CD4-positive, alpha-beta T cell treated with Interleukin-6 for 4 hours (primary cell): ENCODE results near the gene KIRREL1.

Experiments used
- DNase-seq: peaks from one replicate; pipeline ENCODE4 v3.0.0-alpha.2; 2020; ENCODE audit warnings: mixed read lengths

The KIRREL1 gene

DNA sequence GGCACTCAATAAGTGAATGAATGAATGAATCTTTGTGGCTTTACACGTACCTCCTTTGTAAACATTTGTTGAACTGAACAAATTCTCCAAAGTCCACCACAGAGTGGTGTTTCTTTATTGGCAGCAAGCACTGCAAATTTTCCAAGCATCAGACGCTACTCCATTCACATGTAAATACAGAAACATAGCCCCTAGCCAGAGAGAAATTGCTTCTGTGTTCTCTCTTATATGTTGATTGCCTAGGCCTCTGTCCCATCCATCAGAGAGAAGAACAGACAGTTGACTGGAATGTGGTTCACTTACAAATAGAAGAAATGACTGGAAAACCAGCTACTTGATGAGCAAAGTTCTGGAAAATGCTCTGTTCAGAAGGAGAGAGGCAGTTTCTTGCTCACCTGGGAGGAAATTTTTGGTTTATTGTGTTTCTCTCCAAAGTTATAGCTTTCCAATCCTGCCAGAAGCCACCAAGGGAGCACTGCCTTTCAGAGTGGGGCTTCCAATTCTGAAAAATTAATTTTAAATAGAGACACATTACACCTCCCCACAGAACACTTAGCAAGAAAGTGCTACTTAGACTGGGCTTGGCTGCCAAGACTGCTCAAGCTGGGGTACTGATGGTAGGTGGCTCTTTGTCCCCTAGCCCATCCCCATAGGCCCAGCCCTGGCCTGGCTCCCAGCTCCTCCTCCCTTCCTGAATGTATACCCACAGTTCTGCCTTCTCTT lies 18.1 kb upstream of the KIRREL1 start:
- no peak for DNase-seq

DNA sequence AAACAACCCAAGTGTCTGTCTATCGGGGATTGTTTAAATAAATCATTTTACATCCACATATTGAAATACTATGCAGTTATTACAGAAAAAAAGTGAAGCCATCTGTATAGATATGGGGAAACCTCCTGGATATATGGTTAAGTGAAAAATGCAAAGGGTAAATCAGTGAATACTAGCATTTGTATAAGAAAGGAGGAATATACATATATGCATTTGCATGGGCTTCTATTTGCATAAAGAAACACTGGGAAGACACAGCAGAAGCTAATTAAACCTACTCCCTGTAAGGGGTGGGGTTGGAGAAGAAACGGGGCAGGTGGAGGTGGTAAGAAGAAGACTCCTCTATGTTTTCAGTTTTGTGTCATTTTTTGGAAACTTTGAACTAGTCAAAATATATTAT lies 16.6 kb upstream of the KIRREL1 start:
- DNase-seq = no peak

DNA sequence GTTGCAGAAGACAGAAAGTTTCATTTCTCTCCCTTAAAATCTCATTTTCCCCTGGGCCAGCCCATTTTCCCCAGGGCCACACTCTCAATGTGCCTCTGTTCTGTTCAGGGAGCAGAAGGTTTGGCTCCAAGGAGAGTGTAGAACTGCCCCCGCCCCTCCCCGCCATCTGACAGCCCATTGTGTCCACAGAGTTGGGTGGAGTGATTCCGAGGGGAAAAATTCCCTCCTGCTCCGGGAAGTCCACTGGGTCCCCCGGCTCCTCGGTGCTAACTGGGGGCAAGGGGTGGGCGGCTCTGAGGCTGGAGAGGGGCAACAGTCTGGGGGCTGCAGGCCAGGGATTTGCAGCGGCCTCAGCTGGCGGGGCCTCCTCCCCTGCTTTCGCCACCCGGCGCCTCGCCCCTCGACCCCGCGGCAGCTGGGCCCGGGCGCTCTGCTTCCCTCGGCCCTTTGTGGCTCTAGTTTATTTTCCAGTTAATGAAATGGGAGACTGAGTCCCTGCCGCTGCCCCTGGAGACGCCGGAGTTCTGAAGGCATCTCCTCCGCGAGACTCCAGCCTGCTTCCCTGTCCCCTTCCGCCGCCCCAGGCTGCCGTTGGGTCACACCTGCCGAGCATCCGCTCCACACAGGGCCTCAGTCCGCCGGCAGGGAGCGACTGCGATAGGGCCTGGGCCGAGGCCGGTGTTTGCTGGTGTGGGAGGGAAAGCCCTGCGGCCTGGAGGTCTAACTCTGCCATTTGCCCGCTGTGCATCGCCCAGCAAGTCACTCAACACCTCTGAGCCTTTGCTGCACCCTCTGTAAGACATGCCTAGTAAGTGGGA lies 14.7 kb upstream of the KIRREL1 start:
- no peak for DNase-seq

DNA sequence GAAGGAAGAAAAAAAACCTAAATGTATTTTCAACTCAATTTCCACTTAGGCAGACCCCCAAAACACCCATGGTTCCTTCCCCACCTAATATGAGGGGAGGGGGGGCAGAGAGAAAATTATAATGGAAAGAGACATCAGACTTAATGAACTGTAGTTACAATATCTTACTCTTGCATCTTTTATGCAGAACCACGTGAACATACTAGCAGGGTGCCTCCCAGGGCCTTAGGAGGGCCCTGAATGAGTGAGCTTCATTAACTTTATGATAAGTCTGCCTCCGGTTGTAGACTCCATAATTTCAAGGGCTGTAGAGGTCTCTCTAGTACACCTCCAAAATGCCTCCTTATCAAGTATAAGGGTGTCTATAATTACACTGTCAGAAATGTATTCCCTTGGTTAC lies 11.3 kb upstream of the KIRREL1 start:
- no peak for DNase-seq

GRCh38 chr1:157983787-157984186 lies 9.7 kb upstream of the KIRREL1 start:
- DNase-seq = no peak

DNA sequence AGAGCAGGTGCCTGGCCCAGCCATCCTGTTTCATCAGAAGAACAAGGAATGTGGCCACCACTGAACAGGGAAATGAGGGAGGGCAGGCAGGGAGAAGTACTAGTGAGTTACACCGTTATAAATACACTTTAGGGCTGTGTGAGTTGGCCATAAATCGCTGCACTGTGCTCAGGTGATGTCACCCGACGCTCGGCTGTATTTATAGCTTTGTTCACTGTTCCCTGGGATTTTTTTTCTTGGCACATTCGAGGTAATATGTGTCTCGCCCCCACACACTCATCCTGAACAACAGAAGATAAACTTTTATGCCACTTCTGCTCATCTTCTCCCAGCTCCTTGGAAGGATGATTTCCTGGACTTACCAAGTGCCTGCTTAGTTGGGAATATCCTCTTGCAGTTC lies 9.0 kb upstream of the KIRREL1 start:
- no peak for DNase-seq

GRCh38 chr1:157985473-157985872 lies 8.0 kb upstream of the KIRREL1 start:
- DNase-seq = no peak

DNA sequence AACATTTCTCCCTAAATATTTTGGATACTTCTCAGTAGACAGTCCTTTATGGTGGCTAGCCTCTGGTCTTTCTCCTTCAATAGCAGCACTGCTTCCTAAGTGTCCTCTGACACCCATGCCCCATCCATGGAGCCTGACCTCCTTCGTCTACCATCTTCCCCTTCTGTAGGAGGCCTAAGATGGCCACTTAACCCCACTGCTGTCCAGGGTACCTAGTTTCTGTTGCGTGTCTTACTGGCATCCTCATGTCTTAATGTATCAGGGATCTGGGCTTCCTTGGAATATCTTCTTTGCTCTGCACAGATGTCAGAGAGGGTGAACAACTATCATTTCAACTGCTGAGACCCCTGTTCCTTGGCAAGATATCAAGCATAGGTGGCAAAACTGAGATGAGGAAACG lies 5.4 kb upstream of the KIRREL1 start:
- DNase-seq = no peak

GRCh38 chr1:157992031-157992832 lies 1.2 kb upstream of the KIRREL1 start:
- DNase-seq = peak; percentile 41

GRCh38 chr1:157992833-157993146 lies 655 bp upstream of the KIRREL1 start:
- DNase-seq = no peak

GRCh38 chr1:157993918-157994605 lies 617 bp downstream of the KIRREL1 start:
- DNase-seq = no peak

DNA sequence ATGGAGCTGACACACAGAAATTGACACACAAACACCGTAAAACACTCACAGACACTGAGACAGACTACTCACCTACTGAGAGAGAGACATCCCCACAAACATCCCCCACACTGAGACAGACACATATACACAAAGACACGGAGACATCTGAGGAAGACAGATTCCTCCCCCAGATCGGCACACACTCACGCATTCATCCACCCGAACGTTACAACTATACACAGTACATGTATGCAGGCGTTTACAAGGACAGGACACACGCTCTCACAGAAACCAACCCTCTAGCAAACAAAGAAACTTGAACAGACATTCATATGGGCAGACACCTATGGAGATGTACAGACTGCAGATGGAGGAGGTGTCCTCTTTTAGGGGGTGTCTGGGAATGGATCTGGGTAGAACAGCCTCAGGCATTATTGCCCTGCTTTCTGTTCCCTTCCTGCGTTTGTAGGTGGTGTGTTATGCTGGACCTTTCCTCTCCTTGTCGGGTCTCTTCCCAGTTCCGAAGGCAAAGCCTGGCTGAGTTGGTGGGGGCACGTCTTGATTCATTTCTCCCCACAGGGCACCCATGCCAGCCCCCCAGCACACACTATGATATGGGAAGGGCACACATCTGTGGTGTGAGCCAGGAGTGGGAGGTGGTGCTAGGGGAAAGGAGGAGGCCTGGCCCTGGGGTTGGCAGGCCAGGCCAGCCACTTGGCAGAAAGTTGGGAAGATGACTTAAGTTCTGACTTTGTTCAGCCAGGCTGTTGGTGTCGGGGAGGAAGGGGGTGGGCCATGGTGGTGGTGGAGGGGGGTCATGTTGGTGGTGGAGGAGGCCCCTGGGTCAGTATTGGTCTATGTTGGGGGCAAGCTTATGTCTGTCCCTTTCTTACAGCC lies 1.5 kb downstream of the KIRREL1 start:
- DNase-seq = no peak

- no peak for DNase-seq
These were observed 2.2 kb downstream of the KIRREL1 start for GRCh38 chr1:157995583-157996169.

DNA sequence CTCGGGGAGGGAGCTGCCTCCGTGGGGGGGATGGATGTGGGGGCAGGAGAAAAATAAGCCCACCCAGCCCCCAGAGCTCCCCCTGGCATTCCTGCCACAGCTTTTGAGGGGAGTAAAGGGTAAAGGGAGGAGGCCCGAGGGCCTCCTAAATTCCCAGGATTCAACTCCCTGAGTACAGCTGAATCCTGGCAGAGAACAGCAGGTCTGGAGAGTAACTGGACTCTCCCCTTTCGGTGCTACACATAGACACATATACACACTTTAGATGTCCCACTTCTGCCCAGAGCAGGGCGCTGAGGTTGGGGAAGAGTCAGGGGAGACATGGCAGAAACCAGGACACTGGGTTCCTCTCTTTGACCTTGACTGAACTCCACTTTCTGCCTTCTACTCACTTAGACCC lies 3.0 kb downstream of the KIRREL1 start:
- DNase-seq = no peak

- no peak for DNase-seq
These were observed 7.1 kb downstream of the KIRREL1 start for GRCh38 chr1:158000507-158000906.

- DNase-seq = no peak
These were observed 8.7 kb downstream of the KIRREL1 start for GRCh38 chr1:158002022-158002630.

GRCh38 chr1:158002631-158003405 lies 9.4 kb downstream of the KIRREL1 start:
- no peak for DNase-seq

GRCh38 chr1:158003406-158003800 lies 10.0 kb downstream of the KIRREL1 start:
- DNase-seq = no peak

GRCh38 chr1:158005224-158005623 lies 11.8 kb downstream of the KIRREL1 start:
- DNase-seq = no peak

GRCh38 chr1:158007180-158007579 lies 13.7 kb downstream of the KIRREL1 start:
- DNase-seq = no peak
